HG03342 (cell line): ENCODE data around the gene IL2RG.

Experiments used
- ATAC-seq: cut with Tn5 transposase; IDR thresholded peaks from one replicate; pipeline ENCODE4 v1.9.1; 2021; ENCODE audit warnings: mild to moderate bottlenecking, moderate library complexity; ENCODE audit not compliant: unreplicated experiment

Gene IL2RG

GRCh38 chrX:71109051-71109450 is 2.3 kb downstream of the IL2RG start:
- no peak for ATAC-seq

- ATAC-seq, result no peak
Measured at GRCh38 chrX:71107762-71108360, 3.5 kb downstream of the IL2RG start.

- no peak for ATAC-seq
Measured at GRCh38 chrX:71107245-71107644, 4.1 kb downstream of the IL2RG start.

DNA sequence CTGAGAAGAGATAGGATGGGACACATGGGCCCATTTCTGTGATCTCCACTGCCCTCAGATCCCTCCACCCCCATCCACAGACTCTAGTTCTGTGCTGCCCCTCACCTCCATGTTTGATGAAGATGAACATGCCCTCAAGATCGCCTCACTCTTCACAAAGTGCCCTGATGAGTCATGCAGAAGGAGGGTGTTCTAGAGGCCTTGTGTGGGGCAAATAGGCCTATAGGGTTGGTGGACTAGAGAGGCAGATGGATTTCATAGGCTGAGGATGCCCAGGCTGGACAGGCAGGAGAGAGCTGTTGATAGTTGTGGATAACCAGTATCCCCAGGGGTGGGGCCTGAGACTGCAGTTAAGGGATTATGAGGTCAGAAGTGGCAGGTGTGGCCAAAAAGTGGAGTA is 5.0 kb downstream of the IL2RG start, which contains the start of gene CXorf65:
Gene CXorf65 (minus strand): TSS at position 314 of the 400 bp plus-strand sequence. CDS start 184 bp downstream, at position 130.
- ATAC-seq, result no peak

- ATAC-seq, result no peak
Measured at GRCh38 chrX:71105628-71106027, 5.7 kb downstream of the IL2RG start.

DNA sequence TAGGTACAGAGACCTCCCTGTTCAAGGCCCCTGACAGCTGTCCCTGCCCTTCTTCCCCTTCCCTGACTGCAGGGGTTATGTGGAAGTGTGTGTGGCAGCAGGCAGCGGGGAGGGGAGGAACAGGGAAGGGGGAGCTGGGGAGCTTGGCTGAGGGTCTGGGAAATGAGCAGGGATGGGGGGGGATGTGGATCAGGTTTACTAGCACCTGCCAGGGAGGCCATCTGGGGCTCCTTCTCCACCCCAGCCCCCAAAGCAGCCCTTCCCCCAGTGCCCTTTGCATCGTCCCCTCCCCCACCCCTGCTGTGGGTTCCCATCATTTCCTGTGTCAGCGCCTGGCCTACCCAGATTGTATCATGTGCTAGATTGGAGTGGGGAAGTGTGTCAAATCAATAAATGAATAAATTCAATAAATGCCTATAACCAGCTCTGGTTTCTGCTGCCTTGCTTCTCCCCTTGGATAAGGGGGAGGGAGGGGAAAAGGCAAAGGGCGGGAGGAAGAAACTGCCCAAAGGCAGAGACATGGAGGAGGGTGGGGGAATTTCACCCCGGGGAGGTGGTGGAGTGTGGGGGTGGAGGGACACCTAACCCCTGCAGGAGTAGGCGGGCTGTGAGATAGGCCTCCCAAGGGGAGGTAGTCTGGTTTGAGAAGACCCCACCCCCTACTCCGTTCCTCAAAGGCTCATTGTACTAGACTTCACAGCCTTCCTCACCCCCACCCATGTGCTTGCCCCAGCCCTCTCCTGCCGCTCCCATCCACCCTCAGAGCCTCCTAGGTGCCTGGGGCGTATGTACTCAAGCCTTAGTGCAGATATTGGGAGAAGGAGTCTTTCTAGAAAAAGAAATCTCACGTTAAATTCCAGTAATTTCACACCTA is 8.0 kb downstream of the IL2RG start:
- peak; percentile 46 for ATAC-seq

- ATAC-seq, result no peak
Measured at GRCh38 chrX:71102292-71102691, 9.1 kb downstream of the IL2RG start.

DNA sequence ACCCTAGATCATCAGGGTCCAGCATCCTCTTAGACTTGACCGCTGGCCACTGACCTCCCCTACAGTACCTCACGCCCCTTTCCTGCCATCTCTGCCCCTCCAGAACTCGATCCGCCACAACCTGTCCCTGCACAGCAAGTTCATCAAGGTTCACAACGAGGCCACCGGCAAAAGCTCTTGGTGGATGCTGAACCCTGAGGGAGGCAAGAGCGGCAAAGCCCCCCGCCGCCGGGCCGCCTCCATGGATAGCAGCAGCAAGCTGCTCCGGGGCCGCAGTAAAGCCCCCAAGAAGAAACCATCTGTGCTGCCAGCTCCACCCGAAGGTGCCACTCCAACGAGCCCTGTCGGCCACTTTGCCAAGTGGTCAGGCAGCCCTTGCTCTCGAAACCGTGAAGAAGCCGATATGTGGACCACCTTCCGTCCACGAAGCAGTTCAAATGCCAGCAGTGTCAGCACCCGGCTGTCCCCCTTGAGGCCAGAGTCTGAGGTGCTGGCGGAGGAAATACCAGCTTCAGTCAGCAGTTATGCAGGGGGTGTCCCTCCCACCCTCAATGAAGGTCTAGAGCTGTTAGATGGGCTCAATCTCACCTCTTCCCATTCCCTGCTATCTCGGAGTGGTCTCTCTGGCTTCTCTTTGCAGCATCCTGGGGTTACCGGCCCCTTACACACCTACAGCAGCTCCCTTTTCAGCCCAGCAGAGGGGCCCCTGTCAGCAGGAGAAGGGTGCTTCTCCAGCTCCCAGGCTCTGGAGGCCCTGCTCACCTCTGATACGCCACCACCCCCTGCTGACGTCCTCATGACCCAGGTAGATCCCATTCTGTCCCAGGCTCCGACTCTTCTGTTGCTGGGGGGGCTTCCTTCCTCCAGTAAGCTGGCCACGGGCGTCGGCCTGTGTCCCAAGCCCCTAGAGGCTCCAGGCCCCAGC is 10.5 kb downstream of the IL2RG start:
- no peak for ATAC-seq

GRCh38 chrX:71099736-71100135 is 11.6 kb downstream of the IL2RG start:
- ATAC-seq, result no peak

DNA sequence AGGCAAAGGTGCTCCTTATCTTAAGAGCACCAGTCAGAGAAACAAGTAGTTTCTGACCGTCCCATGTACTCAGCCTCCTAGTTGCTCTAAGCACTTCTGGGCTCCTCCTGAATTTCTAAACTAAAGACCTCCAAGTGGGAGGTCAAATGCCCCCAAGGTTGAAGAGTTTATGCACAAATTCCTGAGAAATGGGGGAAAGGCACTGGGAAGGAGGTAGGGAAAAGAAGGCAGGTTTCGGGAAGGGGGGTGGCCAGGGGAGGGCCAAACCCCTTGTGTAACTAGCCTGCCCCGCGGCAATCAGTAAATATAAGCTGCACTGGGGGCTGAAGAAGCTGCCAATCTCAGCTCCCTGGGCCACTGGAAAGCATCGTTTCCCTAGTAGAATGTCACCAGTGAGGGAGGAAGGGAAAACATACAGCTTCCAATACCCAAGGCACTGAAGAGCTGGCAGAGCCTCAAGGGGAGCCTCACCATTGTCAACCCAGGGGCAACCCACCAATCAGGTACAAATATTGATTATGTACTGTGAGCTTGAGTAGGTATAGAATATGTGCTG is 12.3 kb downstream of the IL2RG start:
- no peak for ATAC-seq

DNA sequence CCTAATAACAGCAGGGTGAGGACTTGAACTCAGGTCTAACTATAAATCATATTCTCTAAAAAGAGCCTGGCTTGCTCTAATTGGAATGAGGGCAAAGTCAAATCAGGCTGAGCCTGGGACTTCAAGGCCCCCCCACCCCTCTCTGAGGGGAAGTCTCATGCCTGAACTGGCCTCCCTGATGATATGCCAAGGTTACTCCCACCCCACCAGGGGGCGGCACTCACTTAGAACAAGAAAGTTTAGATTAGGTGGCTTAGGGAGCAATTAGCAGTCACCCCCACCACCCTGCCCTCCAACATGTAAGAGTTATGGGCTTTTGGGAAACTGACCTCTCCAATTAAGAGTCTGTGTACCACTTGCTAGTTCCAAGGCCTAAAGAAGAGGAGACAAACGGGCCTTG is 13.1 kb downstream of the IL2RG start:
- peak; percentile 53 for ATAC-seq

GRCh38 chrX:71096760-71097032 is 14.7 kb downstream of the IL2RG start:
- no peak for ATAC-seq

- no peak for ATAC-seq
Measured at GRCh38 chrX:71095981-71096759, 15.2 kb downstream of the IL2RG start.

- ATAC-seq, result peak; percentile 82
Measured at GRCh38 chrX:71095555-71095980, 15.8 kb downstream of the IL2RG start, which contains the start of gene FOXO4. TSS of gene FOXO4 (plus strand) at chrX:71095851. CDS start at chrX:71096529, 678 bp downstream.

DNA sequence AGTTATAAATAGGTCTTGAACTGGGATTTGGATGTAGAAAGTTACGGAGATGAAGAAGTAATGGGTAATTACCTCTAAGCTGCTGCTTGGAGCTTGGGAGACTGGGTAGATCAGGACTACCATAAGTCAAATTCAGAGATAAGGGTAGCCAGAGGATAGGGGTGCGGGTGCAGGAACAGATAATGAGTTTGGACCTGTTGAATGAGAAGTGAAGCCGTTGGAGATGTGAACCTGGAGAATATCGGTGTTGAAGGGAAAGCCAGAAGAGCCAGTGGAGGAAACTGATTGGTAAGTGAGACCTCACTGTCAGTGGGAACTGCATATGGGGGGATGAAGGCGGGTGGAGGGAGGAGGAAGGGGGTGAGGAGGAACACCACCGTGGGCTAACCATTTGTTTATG is 16.3 kb downstream of the IL2RG start:
- ATAC-seq, result no peak

- ATAC-seq, result no peak
Measured at GRCh38 chrX:71091263-71091662, 20.1 kb downstream of the IL2RG start.

DNA sequence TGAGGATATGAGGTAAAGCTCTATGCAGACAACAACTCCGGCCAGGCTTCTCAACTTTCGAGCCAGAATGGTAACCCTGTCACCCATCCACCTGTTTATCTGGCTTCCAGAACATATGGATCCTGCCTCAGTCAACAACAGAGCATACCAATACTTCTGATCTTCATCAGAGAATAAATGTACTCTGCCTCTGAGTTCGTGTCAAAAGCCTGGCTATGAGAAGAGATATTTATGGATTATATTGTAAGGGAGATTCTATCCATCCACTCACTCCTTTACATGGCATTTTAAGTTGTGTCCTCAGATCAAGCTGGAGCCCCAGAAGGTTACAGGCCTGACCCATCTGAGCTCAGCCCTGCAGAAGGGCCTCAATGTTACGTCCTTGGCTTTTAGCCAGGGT is 25.5 kb downstream of the IL2RG start:
- no peak for ATAC-seq

- no peak for ATAC-seq
Measured at GRCh38 chrX:71082822-71083221, 28.6 kb downstream of the IL2RG start.

DNA sequence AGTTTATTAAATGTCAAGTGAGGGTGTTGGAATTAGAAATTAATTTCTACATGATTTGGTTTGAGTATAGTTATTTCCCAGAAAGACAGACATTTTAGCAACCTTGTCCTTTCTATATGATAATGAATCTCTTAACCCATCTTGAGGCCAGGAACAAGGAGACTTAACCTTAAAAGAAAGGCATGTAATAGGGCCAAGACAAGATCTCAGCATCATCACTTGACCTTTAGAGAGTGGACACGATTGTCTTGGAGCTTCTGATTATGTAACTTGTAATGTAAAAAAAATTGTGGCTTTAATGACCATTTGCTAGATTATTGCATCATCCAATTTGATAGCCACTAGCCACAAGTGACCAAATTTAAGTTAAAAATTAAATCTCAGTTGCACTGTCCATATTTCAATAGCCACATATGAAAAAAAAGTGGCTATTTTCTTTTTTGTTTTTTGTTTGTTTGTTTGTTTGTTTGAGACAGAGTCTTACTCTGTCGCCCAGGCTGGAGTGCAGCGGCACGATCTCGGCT is 29.2 kb downstream of the IL2RG start:
- no peak for ATAC-seq
